Activated T-helper 2 cell treated with anti-CD3 and anti-CD28 coated beads, Interferon-gamma antibody, Interleukin-2, Interleukin-4, amounts not matched to agents 10 μg/mL and 5 μg/mL and 100 μg/mL, durations not matched to agents 14 hours and 24 hours and 36 hours (primary cell): ENCODE data around the gene SORBS2. TPM values are rescaled to one million over a fixed set of nuclear protein-coding genes. Genes with fewer than 3 reads are reported as not detected.
"Not testable (repeated sequence)": the region's sequence is repeated elsewhere in the genome, so short reads cannot be mapped to it uniquely, and the experiment has no call there.

ENCODE experiments used
- DNase-seq: peaks from one replicate; pipeline ENCODE4 v3.0.0; 2021; ENCODE audit warnings: low spot score
- H3K27ac Mint-ChIP-seq: one replicate; pipeline ENCODE4 v1.8.0; 2021; ENCODE audit warnings: mixed read lengths
- H3K27me3 Mint-ChIP-seq: one replicate; pipeline ENCODE4 v1.8.0; 2021; ENCODE audit warnings: low read depth, mixed read lengths
- H3K36me3 Mint-ChIP-seq: one replicate; pipeline ENCODE4 v1.8.0; 2021; ENCODE audit warnings: low read depth, mixed read lengths
- H3K4me1 Mint-ChIP-seq: one replicate; pipeline ENCODE4 v1.8.0; 2021; ENCODE audit warnings: low read depth, mixed read lengths
- H3K4me3 Mint-ChIP-seq: one replicate; pipeline ENCODE4 v1.8.0; 2021; ENCODE audit warnings: low read depth, mild to moderate bottlenecking, moderate library complexity, mixed read lengths
- H3K9me3 Mint-ChIP-seq: one replicate; pipeline ENCODE4 v1.8.0; 2021; ENCODE audit warnings: mixed read lengths
- intact Hi-C: fragments of 100-400 bp; cut with micrococcal nuclease; formaldehyde crosslinking; loops from one replicate; pipeline ENCODE4 v1.15.1; 2023
- total RNA-seq: library from RNA; stranded (reverse); gene quantifications from 2 replicates; pipeline ENCODE4 v1.2.3, GENCODE V29; 2022

The SORBS2 gene
- total RNA-seq = not detected in 2 replicates

GRCh38 chr4:185811509-185812364 lies at the start of gene SORBS2:
SORBS2 (minus strand) TSS chr4:185812194; CDS start chr4:185690571, 121,623 bp downstream.
- Mint-ChIP-seq H3K27me3 (peaks cover 8% of the 10 kb centered on the region), H3K4me1 (no peaks in the 10 kb centered on the region), H3K9me3 (no peaks in the 10 kb centered on the region), H3K36me3 (no peaks in the 10 kb centered on the region), H3K27ac (no peak within 1 kb of the TSS), H3K4me3 (no peak within 1 kb of the TSS)
- intact Hi-C loops = no loop called here
- DNase-seq = no peak

GRCh38 chr4:185859111-185859510 lies 47.1 kb upstream of the SORBS2 start:
- H3K4me3 Mint-ChIP-seq = no peak overlapping the region
- no peak for DNase-seq
- no peaks in the 10 kb centered on the region for H3K36me3 Mint-ChIP-seq
- H3K4me1 Mint-ChIP-seq = no peaks in the 10 kb centered on the region
- intact Hi-C loops = no loop called here
- H3K27ac Mint-ChIP-seq = no peak overlapping the region
- no peaks in the 10 kb centered on the region for H3K9me3 Mint-ChIP-seq
- H3K27me3 Mint-ChIP-seq = no peaks in the 10 kb centered on the region

- H3K27ac Mint-ChIP-seq, H3K4me1 Mint-ChIP-seq, H3K4me3 Mint-ChIP-seq, H3K9me3 Mint-ChIP-seq, H3K27me3 Mint-ChIP-seq, H3K36me3 Mint-ChIP-seq, intact Hi-C loops, DNase-seq: not testable (repeated sequence)
Measured at GRCh38 chr4:185857561-185857960, 45.6 kb upstream of the SORBS2 start.

GRCh38 chr4:185853841-185854240 lies 41.8 kb upstream of the SORBS2 start:
- Mint-ChIP-seq H3K36me3 (no peaks in the 10 kb centered on the region), H3K27ac (no peak overlapping the region), H3K4me3 (no peak overlapping the region), H3K27me3 (no peaks in the 10 kb centered on the region), H3K9me3 (no peaks in the 10 kb centered on the region), H3K4me1 (no peaks in the 10 kb centered on the region)
- intact Hi-C loops = no loop called here
- DNase-seq = no peak

GRCh38 chr4:185852961-185853360 lies 41.0 kb upstream of the SORBS2 start:
- H3K36me3 Mint-ChIP-seq = no peaks in the 10 kb centered on the region
- no peak overlapping the region for H3K4me3 Mint-ChIP-seq
- DNase-seq = no peak
- intact Hi-C loops = no loop called here
- no peaks in the 10 kb centered on the region for H3K27me3 Mint-ChIP-seq
- no peak overlapping the region for H3K27ac Mint-ChIP-seq
- H3K4me1 Mint-ChIP-seq = no peaks in the 10 kb centered on the region
- H3K9me3 Mint-ChIP-seq = no peaks in the 10 kb centered on the region

- Mint-ChIP-seq H3K4me3 (no peak overlapping the region), H3K4me1 (no peaks in the 10 kb centered on the region), H3K27ac (no peak overlapping the region), H3K9me3 (no peaks in the 10 kb centered on the region), H3K27me3 (no peaks in the 10 kb centered on the region), H3K36me3 (no peaks in the 10 kb centered on the region)
- intact Hi-C loops = no loop called here
- DNase-seq = no peak
Measured at GRCh38 chr4:185849664-185850550, 37.9 kb upstream of the SORBS2 start.

GRCh38 chr4:185847352-185848097 lies 35.5 kb upstream of the SORBS2 start:
- no peak overlapping the region for H3K4me3 Mint-ChIP-seq
- H3K9me3 Mint-ChIP-seq = no peaks in the 10 kb centered on the region
- intact Hi-C loops = no loop called here
- H3K4me1 Mint-ChIP-seq = no peaks in the 10 kb centered on the region
- no peak overlapping the region for H3K27ac Mint-ChIP-seq
- no peak for DNase-seq
- H3K36me3 Mint-ChIP-seq = no peaks in the 10 kb centered on the region
- H3K27me3 Mint-ChIP-seq = no peaks in the 10 kb centered on the region

GRCh38 chr4:185846505-185847150 lies 34.6 kb upstream of the SORBS2 start:
- Mint-ChIP-seq H3K36me3 (no peaks in the 10 kb centered on the region), H3K27me3 (no peaks in the 10 kb centered on the region), H3K4me3 (no peak overlapping the region), H3K9me3 (no peaks in the 10 kb centered on the region), H3K27ac (no peak overlapping the region), H3K4me1 (no peaks in the 10 kb centered on the region)
- no peak for DNase-seq
- intact Hi-C loops = no loop called here

- no peaks in the 10 kb centered on the region for H3K36me3 Mint-ChIP-seq
- intact Hi-C loops = no loop called here
- no peak overlapping the region for H3K27ac Mint-ChIP-seq
- H3K4me3 Mint-ChIP-seq = no peak overlapping the region
- no peaks in the 10 kb centered on the region for H3K4me1 Mint-ChIP-seq
- H3K9me3 Mint-ChIP-seq = no peaks in the 10 kb centered on the region
- no peaks in the 10 kb centered on the region for H3K27me3 Mint-ChIP-seq
- no peak for DNase-seq
Measured at GRCh38 chr4:185845966-185846365, 34.0 kb upstream of the SORBS2 start.

- H3K27me3 Mint-ChIP-seq = no peaks in the 10 kb centered on the region
- intact Hi-C loops = no loop called here
Measured at GRCh38 chr4:185841451-185841850, 29.5 kb upstream of the SORBS2 start.

GRCh38 chr4:185840953-185841352 lies 29.0 kb upstream of the SORBS2 start:
- no peak for DNase-seq
- Mint-ChIP-seq H3K36me3 (no peaks in the 10 kb centered on the region), H3K4me1 (no peaks in the 10 kb centered on the region), H3K27ac (no peak overlapping the region), H3K4me3 (no peak overlapping the region), H3K9me3 (no peaks in the 10 kb centered on the region), H3K27me3 (no peaks in the 10 kb centered on the region)
- intact Hi-C loops = no loop called here

More at GRCh38 chr4:185841451-185841850, 29.5 kb upstream of the SORBS2 start:
- no peak for DNase-seq
- Mint-ChIP-seq H3K4me1 (no peaks in the 10 kb centered on the region), H3K36me3 (no peaks in the 10 kb centered on the region), H3K4me3 (no peak overlapping the region), H3K27ac (no peak overlapping the region), H3K9me3 (no peaks in the 10 kb centered on the region)

- Mint-ChIP-seq H3K4me1 (no peaks in the 10 kb centered on the region), H3K27me3 (no peaks in the 10 kb centered on the region), H3K36me3 (no peaks in the 10 kb centered on the region), H3K9me3 (no peaks in the 10 kb centered on the region), H3K27ac (no peak overlapping the region), H3K4me3 (no peak overlapping the region)
- DNase-seq = no peak
- intact Hi-C loops = no loop called here
Measured at GRCh38 chr4:185840201-185840600, 28.2 kb upstream of the SORBS2 start.
